OCI-LY1 (cell line): Measurements from ENCODE around the gene GNAQ.

ENCODE experiments used
- H2AFZ ChIP-seq: fragments of 200-600 bp; sonication (generic), shearing (Covaris generic); 2 replicates; pipeline ENCODE4 v1.6.0; 2014; ENCODE audit warnings: antibody characterized with exemption, mild to moderate bottlenecking, low read length
- H3F3A ChIP-seq: fragments of 200-600 bp; sonication (generic), shearing (Covaris generic); 2 replicates; pipeline ENCODE4 v1.6.0; 2014; ENCODE audit warnings: mild to moderate bottlenecking, antibody characterized with exemption, low read length, moderate library complexity; ENCODE audit not compliant: insufficient read depth
- H3K27ac ChIP-seq: fragments of 200-600 bp; sonication (generic); 2 replicates; pipeline ENCODE4 v1.5.1; 2014; ENCODE audit warnings: low read length, mixed run types, mild to moderate bottlenecking, low read depth; ENCODE audit not compliant: poor library complexity, severe bottlenecking
- H3K27me3 ChIP-seq: fragments of 200-600 bp; sonication (generic); 2 replicates; pipeline ENCODE4 v1.6.0; 2014; ENCODE audit warnings: antibody characterized with exemption, mild to moderate bottlenecking, low read length, moderate library complexity; ENCODE audit not compliant: insufficient read depth
- H3K36me3 ChIP-seq: fragments of 200-600 bp; sonication (generic); 2 replicates; pipeline ENCODE4 v1.6.1; 2014; ENCODE audit warnings: mild to moderate bottlenecking, antibody characterized with exemption, low read length, moderate library complexity, mixed read lengths; ENCODE audit not compliant: insufficient read depth
- H3K4me1 ChIP-seq: fragments of 200-600 bp; sonication (generic); 2 replicates; pipeline ENCODE4 v1.5.1; 2014; ENCODE audit warnings: mild to moderate bottlenecking, low read length, moderate library complexity; ENCODE audit not compliant: insufficient read depth, severe bottlenecking
- H3K4me2 ChIP-seq: fragments of 200-600 bp; sonication (generic), shearing (Covaris generic); 2 replicates; pipeline ENCODE4 v1.6.1; 2014; ENCODE audit warnings: low read length
- H3K4me3 ChIP-seq: fragments of 200-600 bp; sonication (generic); 2 replicates; pipeline ENCODE4 v1.5.1; 2014; ENCODE audit warnings: low read length, low read depth, mild to moderate bottlenecking, mixed read lengths; ENCODE audit not compliant: poor library complexity, severe bottlenecking
- H3K79me2 ChIP-seq: fragments of 200-600 bp; shearing (Covaris generic); 2 replicates; pipeline ENCODE4 v1.6.1; 2016; ENCODE audit warnings: mixed run types, low read length, mixed read lengths; ENCODE audit not compliant: insufficient read depth
- H3K9ac ChIP-seq: fragments of 200-600 bp; sonication (generic), shearing (Covaris generic); 2 replicates; pipeline ENCODE4 v1.6.1; 2014; ENCODE audit warnings: mild to moderate bottlenecking, low read length, mixed read lengths
- H3K9me2 ChIP-seq: fragments of 200-600 bp; sonication (generic), shearing (Covaris generic); 2 replicates; pipeline ENCODE4 v1.6.1; 2014; ENCODE audit warnings: low read depth, mild to moderate bottlenecking, low read length, mixed read lengths
- H3K9me3 ChIP-seq: fragments of 200-600 bp; shearing (Covaris generic); 2 replicates; pipeline ENCODE4 v1.6.1; 2014; ENCODE audit warnings: low read length, mixed read lengths
- H4K20me1 ChIP-seq: fragments of 200-600 bp; sonication (generic), shearing (Covaris generic); 2 replicates; pipeline ENCODE4 v1.6.0; 2016; ENCODE audit warnings: mild to moderate bottlenecking, low read length; ENCODE audit not compliant: insufficient read depth
- EZH2 ChIP-seq: fragments of 200-600 bp; sonication (generic), shearing (Covaris generic); IDR thresholded peaks from 2 replicates; pipeline ENCODE4 v1.8.0; 2017; ENCODE audit warnings: borderline replicate concordance, mixed run types, mild to moderate bottlenecking, antibody characterized with exemption, low read length, moderate library complexity, mixed read lengths
- TF ChIP-seq, protein P1 (sequence below): fragments of 200-600 bp; sonication (generic), shearing (Covaris generic); IDR thresholded peaks from 2 replicates; pipeline ENCODE4 v1.5.1; 2017; ENCODE audit warnings: mild to moderate bottlenecking, antibody characterized with exemption, low read length, moderate library complexity, mixed read lengths

Gene GNAQ

GRCh38 chr9:78047106-78047505 is 15.5 kb upstream of the GNAQ start:
- H3K9ac ChIP-seq, result no peak overlapping the region
- H4K20me1 ChIP-seq, result no peaks in the 10 kb centered on the region
- no peaks in the 10 kb centered on the region for H3F3A ChIP-seq
- H3K27me3 ChIP-seq, result no peaks in the 10 kb centered on the region
- no peaks in the 10 kb centered on the region for H3K4me1 ChIP-seq
- no peak overlapping the region for H3K27ac ChIP-seq
- H3K4me2 ChIP-seq, result no peak overlapping the region
- H3K9me2 ChIP-seq, result no peaks in the 10 kb centered on the region
- no peak for TF ChIP-seq EZH2
- TF ChIP-seq, protein P1, sequence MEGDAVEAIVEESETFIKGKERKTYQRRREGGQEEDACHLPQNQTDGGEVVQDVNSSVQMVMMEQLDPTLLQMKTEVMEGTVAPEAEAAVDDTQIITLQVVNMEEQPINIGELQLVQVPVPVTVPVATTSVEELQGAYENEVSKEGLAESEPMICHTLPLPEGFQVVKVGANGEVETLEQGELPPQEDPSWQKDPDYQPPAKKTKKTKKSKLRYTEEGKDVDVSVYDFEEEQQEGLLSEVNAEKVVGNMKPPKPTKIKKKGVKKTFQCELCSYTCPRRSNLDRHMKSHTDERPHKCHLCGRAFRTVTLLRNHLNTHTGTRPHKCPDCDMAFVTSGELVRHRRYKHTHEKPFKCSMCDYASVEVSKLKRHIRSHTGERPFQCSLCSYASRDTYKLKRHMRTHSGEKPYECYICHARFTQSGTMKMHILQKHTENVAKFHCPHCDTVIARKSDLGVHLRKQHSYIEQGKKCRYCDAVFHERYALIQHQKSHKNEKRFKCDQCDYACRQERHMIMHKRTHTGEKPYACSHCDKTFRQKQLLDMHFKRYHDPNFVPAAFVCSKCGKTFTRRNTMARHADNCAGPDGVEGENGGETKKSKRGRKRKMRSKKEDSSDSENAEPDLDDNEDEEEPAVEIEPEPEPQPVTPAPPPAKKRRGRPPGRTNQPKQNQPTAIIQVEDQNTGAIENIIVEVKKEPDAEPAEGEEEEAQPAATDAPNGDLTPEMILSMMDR, result no peak
- H3K79me2 ChIP-seq, result no peaks in the 10 kb centered on the region
- H2AFZ ChIP-seq, result no peak overlapping the region
- H3K4me3 ChIP-seq, result no peak overlapping the region
- no peaks in the 10 kb centered on the region for H3K9me3 ChIP-seq
- no peaks in the 10 kb centered on the region for H3K36me3 ChIP-seq

DNA sequence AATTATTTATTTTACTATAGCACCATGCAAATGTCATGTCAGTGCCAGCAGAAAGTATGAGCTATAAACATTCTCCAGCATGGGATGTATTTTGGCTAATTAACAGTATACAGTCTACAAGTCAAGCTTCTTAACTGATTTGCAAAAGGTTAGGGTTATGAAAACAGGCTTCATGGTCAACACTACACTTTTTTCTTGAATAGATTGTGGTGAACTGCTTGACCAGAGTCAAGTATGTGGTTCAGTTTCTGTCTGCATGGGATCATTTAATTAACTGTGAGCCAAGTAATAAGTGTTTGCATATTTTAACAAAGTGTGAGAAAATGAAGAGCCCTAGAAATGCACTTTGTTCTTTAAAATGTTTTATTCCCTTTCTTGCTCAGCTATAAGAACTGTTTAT is 14.5 kb upstream of the GNAQ start:
- no peak overlapping the region for H2AFZ ChIP-seq
- H3K79me2 ChIP-seq, result no peaks in the 10 kb centered on the region
- no peak overlapping the region for H3K4me2 ChIP-seq
- no peak overlapping the region for H3K4me3 ChIP-seq
- no peaks in the 10 kb centered on the region for H3F3A ChIP-seq
- no peaks in the 10 kb centered on the region for H3K36me3 ChIP-seq
- no peak overlapping the region for H3K9ac ChIP-seq
- H3K27me3 ChIP-seq, result no peaks in the 10 kb centered on the region
- H3K27ac ChIP-seq, result no peak overlapping the region
- no peaks in the 10 kb centered on the region for H3K4me1 ChIP-seq
- TF ChIP-seq EZH2, result no peak
- TF ChIP-seq, protein P1, result no peak
- no peaks in the 10 kb centered on the region for H3K9me2 ChIP-seq
- no peaks in the 10 kb centered on the region for H4K20me1 ChIP-seq
- no peaks in the 10 kb centered on the region for H3K9me3 ChIP-seq

- TF ChIP-seq, protein P1, result no peak
- no peak for TF ChIP-seq EZH2
- H3F3A ChIP-seq, result no peaks in the 10 kb centered on the region
- no peak overlapping the region for H3K4me3 ChIP-seq
- no peaks in the 10 kb centered on the region for H3K27me3 ChIP-seq
- no peak overlapping the region for H3K9ac ChIP-seq
- H3K9me3 ChIP-seq, result no peaks in the 10 kb centered on the region
- H4K20me1 ChIP-seq, result no peaks in the 10 kb centered on the region
- no peaks in the 10 kb centered on the region for H3K9me2 ChIP-seq
- no peak overlapping the region for H3K4me2 ChIP-seq
- H2AFZ ChIP-seq, result no peak overlapping the region
- no peaks in the 10 kb centered on the region for H3K36me3 ChIP-seq
- no peaks in the 10 kb centered on the region for H3K4me1 ChIP-seq
- H3K79me2 ChIP-seq, result no peaks in the 10 kb centered on the region
- no peak overlapping the region for H3K27ac ChIP-seq
These were observed 13.3 kb upstream of the GNAQ start for GRCh38 chr9:78044886-78045285.
